HFF-Myc (cell line): ENCODE data around the gene ELF2.

Experiments used
- DNase-seq: peaks from one replicate; pipeline ENCODE4 v3.0.0-alpha.2; 2011; ENCODE audit warnings: low read depth; ENCODE audit errors: extremely low read depth
- H3K4me3 ChIP-seq: replicated peaks from 2 replicates; pipeline ENCODE4 v1.5.1; 2011; ENCODE audit warnings: low read depth, mild to moderate bottlenecking, control low read depth, low read length
- CTCF ChIP-seq: IDR thresholded peaks from 2 replicates; pipeline ENCODE4 v1.5.1; 2012; ENCODE audit warnings: mild to moderate bottlenecking, low read depth, low read length, control low read depth; ENCODE audit errors: missing control alignments

The ELF2 gene

GRCh38 chr4:139007640-139008039 is 169.4 kb downstream of the ELF2 start:
- TF ChIP-seq CTCF, result no peak
- DNase-seq, result no peak
- no peak overlapping the region for H3K4me3 ChIP-seq
